Inflammatory macrophage treated with lipopolysaccharide for 4 hours (primary cell): ENCODE measurements around the gene DMWD.

Source experiments
- DNase-seq: peaks from one replicate; pipeline ENCODE4 v3.0.0-alpha.2; 2020

DMWD gene, protein sequence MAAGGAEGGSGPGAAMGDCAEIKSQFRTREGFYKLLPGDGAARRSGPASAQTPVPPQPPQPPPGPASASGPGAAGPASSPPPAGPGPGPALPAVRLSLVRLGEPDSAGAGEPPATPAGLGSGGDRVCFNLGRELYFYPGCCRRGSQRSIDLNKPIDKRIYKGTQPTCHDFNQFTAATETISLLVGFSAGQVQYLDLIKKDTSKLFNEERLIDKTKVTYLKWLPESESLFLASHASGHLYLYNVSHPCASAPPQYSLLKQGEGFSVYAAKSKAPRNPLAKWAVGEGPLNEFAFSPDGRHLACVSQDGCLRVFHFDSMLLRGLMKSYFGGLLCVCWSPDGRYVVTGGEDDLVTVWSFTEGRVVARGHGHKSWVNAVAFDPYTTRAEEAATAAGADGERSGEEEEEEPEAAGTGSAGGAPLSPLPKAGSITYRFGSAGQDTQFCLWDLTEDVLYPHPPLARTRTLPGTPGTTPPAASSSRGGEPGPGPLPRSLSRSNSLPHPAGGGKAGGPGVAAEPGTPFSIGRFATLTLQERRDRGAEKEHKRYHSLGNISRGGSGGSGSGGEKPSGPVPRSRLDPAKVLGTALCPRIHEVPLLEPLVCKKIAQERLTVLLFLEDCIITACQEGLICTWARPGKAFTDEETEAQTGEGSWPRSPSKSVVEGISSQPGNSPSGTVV

DNA sequence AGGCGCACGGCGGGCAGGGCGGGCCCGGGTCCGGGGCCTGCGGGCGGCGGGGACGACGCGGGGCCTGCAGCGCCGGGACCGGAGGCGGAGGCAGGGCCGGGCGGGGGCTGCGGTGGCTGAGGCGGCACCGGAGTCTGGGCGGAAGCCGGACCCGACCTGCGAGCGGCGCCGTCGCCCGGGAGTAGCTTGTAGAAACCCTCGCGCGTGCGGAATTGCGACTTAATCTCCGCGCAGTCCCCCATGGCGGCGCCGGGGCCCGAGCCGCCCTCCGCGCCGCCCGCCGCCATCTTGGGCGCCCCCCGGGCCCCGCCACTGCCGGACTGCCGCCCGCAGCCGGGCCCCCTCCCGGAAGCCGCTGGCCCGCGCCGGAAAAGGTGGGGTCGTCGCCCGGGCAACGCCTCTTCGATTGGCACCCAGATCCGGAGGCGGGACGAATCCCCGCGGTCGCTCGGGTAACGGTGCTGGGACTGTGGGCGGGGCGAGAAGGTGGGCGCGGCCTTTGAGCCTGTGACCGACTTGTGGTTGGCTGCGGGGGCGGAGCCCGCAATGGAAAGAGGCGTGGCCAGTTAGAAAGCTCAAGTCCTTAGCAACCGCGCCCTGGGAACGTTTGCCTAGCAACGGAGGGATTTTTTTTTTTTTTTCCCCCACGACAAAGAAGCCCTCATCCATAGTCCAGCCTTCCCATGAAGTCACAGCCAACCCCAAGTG, at the start of gene DMWD:
TSS of gene DMWD (minus strand) at position 376 of the 708 bp plus-strand sequence. CDS start at position 287, 89 bp downstream.
- peak; percentile 98 for DNase-seq

DNA sequence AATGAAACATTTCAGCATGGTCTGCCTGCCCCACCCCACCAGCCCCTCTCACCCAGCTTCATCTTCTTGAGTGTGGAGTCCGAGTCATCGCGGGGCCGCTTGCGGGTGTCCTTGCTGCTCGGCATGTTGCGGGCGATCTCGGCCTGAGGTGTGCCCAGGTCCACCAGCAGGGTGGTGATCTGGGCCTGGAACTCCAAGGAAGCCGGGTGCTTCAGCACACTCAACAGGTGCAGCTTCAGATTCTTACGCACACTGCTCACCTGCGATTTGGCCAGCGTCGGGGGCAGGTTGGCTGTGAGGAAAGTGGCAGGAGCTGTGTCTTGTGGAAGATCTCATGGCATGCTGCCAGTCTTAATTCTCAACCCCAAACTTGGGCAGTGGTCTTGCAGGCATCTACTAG, 49.6 kb upstream of the DMWD start:
- DNase-seq, result no peak

DNA sequence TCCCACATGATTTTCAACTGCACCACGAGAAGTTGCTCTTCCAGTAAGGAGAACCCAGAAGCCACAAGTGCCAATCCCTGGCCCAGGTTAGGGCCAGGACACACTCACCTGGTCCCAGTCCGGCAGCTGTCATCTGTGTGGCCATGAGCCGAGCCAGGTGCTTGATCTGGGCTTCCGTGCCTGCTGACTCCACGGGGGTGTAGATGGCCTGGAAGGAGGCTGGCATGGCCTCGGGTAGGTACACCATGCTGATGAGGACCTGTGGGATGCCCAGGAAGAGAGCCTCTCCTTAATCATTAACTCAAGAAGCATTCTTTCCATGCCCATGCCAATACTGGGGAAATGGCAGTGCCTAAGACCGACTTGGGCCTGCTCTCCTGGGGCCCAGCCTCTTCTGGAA, 42.3 kb upstream of the DMWD start:
- DNase-seq, result no peak

DNA sequence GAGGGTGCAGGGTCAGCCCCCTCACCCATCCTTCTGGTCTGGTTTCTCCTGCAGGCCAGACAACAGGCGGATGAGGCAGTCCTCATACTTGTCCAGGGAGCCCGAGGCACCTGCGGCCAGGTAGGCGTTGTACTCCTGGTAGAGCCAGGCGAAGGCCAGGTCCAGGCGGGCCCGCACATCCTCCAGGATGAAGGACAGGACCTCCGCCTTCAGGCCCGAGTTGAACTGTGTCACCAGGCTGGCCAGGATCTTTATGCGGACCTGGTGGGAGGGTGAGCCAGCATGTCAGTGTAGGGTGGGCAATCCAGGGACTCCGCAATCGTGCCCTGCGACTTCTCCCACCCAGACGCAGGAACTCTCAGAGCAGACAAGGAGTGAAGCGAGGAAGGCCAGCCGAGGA, 36.3 kb upstream of the DMWD start:
- no peak for DNase-seq

DNA sequence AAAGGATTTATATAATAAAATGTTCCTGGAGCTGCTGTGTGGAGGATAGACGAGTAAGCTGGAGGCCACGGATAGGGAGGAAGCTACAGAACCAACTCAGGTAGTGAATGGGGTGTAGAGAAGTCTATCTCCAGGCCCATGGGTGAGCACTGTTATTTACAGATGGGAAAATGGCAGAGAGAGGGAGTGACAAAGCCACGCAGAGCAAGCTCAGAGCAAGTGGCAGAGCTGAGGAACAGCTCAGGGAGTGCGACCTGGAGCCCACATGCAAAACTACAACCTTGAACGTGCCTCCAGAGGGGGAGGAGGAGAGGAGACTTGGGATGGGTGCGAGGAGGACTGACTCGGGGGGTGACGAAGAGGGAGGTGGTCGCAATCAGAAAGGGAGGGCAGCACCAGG, 35.9 kb upstream of the DMWD start:
- DNase-seq, result no peak

DNA sequence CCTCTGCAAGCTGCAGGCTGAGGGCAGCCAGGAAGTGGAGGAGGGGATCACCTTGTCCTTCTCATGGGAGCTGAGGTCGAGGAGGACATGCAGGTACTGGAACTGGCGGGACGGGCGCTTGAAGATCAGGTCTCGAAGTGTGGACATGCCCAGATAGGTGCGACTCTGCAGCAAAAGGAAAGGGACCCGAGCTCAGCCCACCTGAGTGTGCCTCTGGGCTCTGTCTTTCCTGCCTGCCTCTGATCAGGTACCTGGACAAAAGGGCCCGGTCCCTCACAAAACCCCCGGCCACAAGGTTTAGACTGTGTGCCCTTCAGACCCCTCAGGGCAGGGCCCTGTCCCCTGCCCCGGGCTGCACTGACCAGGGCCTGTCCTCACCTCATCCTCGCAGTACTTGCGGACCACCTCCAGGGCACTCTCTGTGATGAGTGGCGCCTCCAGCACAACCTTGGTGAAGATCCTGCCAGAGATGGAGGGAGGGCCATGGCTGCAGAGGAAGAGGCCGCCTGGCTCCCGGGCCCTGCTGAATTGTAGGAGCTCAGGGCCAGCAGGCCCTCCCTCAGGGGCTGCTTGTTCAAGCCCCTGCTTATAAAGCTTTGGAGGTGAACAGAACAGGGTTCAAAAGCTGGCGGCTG, 34.9 kb upstream of the DMWD start:
- no peak for DNase-seq

DNA sequence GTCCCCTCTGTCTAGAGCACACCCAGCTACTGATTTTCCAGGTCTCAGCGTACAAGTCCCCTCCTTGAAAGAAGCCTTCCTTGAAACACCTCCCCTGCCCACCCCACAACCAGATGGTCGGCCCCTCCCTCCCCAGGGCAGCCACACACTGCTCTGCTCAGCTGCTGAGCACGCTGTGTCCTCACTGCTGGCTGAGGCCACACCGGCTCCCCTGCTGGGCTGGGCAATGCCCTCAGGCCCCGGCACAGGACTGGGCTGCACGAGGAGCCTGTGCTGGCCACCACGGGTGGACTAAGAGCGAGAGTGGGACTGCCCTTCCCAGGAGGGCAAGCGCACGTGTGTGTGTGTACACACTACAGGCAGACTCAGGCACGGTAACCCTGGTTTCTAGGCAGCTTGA, 34.3 kb upstream of the DMWD start:
- DNase-seq, result no peak

DNA sequence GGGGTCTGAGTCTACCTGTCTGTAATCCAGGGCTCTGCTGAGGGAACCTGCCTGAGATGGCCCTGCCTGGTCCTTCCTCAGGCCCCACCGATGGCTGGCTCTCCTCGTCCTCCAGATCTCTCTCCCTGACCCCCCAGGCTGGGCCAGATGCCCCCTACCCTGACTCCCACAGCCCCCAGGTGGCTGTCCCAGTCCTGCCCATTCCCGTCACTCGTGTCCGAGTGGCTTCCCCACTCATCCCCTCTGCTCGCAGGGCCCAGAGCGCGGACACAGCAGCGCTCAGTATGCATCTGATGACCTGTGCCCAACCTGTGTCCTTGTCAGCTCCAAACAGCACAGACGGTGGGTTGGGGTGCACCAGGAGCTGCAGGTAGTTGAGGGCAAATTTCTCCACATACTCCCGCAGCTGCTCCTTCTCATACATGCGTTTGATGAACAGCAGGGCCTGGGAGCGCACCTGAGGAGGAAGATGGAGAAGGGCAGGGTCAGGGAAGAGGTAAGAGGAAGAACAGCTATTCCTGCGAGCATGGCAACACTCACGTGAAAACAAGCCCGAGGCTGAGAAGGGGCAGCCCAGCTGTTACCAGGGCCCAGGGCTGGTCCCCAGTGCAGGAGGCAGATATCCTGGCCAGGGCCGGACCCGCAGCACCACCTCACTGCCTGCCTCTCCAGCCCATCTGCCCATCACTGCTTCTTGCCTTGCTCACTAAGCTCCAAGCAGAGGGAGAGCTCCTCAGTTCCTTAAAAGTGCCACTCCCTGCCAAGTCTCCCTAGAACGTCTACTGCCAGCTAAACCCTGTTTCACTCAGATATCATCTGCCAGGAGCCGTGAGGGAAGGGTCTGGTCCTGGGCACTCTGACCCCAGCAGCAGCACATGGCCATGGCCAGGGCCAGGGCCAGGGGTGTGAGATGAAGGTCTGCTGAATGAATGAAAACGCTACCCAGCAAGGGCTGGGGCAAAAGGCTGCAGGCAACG, 33.6 kb upstream of the DMWD start:
- DNase-seq, result no peak

DNA sequence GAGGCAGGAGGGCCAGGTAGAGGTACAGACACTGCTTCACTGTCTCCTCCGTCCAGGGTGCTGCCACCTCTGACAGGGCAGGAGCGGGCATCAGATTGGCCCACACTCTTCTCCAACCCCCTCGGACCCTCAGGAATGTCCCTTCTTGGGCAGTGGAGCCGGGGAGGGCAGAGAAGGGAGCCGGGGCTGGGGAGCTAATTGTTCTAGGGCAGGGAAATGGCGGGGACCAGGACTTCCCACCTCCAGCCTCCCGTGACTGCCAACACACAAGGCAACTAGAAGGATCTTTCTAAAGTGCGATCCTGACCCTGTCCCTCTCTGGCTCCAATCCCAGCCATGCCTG, 32.6 kb upstream of the DMWD start:
- no peak for DNase-seq

DNA sequence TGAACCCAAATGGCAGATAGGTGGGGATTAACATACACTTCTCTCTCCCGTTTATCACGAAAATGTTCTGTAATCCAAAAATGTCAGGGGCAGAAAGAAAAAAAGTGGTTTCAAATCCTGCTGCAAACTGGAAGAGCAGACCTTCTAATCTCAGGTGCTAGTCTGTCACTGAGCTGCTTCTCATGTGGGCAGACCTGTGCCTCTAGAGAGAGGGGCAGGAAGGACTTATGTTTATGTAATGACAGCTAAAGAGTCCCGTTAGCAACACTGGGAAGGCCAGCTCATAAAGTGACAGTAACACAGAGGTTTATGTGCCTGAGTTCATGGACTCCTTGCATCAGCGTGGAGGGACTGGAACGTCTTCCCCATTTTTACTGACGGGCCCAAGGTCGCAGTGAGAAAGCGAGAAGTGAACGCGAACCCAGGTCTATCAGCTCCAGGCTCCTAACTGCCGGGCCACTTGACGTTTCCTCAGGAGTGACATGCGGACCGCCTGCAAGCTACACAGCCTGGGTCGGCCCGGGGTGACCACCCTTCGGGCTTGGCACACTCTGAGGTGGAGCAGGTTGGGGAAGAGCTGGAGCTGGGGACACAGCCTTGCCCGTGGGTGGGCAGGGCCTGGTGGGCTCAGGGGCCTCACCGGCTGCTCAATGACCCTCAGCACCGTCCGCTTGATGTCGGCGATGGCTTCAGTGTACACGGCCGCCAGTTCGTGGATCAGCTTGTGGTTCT, 32.1 kb upstream of the DMWD start:
- DNase-seq, result no peak

DNA sequence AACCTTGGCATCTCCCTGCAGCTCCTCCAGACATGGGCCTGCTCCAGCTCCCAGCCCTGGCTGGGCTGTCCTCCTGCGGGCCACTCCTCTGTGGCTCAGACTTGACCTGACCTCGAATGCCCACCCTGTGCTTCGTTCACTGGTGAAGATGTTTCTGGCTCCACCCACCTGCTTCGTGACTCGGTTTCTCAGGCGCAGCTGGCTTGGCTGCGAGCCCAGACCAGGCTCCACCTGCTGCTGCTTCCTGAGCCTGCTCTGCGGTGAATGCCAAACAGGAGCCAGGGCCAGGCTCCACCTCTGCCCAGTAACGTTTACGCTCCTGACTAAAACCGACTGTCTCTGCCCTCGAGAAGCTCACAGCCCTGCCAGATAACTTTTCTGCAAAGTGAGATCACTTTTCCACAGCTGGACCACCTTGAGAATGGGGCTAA, 31.4 kb upstream of the DMWD start:
- DNase-seq, result no peak

DNA sequence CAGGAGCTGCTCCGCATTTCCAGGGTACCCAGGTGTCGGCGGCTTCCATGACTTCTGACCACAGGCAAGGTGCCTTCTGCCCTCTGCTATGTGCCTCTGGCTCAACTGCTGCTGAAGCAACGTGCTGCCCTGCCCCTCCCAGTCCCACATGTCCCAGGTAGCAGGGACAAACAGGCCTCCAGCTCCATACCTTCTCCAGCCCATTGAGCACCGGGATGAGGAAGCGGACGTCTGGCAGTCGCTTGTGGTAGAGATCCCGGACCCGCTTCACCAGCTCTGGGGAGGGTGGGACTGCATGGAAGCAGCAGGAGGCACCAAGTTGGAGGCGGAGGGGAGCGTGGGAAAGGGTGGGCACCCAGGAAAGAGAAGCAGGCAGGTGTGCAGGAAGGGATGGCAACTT, 30.5 kb upstream of the DMWD start:
- no peak for DNase-seq

DNA sequence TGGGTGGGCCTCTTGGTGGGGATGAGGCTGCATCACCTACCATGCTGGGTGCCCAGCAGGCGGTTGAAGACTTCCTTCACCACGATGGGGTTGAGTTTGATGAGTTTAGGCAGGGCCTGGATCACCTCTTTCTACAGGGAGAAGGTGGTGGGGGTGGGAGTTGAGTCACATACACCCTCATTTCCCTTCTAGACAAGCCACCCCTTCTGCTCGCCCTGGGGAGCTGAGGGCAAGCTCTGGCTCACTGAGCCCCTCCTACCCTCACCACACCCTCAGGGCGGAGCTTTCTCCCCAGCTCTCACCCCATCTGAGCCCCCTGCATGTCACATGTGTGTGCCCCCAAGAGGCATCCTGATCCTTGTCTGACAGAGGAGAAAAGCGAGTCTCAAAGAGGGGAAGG, 30.1 kb upstream of the DMWD start:
- no peak for DNase-seq

DNA sequence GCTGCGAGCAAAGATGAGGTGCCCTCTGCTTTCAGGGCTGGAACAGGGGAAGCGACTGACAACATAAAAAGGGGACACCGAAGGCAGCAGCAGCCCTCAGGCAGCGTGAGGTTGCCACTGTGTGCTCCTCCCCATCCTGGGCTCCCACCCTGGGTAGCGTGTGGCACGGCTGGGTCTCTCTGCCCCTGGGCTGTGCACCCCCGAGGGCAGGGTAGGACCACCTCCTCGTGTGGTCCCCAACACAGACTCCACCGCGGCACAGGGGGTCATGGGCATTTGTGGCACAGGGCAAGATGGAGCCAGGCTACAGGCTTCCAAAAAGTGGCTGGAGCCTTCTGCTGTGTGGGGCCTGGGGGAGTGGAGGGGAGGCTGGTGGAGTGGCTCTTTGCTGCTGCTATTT, 28.9 kb upstream of the DMWD start:
- DNase-seq, result no peak

DNA sequence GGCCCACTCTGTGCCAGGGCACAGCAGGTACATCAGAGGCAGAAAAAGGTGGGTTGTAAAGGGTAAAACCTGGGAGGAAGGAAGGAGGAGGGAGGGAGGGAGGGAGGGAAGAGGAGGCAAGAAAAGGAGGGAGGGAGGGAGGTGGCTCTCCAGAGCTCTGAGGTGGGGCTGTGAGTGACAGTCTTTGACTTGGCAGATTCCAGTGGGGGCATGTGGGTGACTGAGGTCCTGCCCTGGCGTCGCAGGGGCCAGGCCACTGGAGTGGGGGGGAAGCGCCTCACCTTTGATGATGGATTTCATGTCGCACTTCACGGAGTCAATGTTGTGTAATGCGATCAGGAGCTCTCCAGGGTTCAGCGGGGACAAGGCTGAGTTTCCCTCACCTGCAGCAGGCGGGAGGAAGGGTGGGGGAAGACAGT, 28.5 kb upstream of the DMWD start:
- DNase-seq, result no peak

DNA sequence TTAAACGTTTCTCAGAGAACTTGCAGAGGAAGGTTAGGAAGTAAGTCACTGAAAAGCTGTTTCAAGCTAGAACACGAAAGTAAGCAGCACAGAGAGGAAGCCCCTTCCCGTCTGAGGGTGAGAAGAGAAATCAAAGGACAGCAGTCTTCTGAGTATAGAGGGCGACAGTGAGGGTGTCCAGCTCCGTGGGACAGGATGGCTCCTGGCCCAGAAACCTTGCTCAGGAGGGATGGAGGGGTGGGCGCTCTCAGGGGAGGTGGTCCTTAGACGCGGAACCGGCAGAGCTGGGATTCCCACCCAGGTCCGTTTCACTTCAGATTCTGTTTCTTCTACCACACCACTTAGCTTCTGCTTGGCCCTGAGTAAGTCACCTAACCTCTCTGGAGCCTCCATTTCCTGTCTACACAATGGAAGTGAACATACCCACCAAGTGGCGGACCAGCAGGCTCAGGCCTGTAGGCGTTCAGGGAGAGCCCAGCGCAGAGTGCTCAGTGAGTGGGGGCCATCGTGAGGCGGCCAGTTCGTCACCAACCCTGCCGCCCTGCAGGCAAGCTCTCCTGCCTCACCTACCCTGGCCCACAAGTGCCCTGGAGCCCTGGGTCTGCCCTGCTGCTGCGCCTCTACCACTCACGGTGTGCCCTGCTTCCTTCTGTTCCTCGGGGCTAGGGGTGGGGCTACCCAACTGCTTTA, 27.9 kb upstream of the DMWD start:
- DNase-seq, result no peak

DNA sequence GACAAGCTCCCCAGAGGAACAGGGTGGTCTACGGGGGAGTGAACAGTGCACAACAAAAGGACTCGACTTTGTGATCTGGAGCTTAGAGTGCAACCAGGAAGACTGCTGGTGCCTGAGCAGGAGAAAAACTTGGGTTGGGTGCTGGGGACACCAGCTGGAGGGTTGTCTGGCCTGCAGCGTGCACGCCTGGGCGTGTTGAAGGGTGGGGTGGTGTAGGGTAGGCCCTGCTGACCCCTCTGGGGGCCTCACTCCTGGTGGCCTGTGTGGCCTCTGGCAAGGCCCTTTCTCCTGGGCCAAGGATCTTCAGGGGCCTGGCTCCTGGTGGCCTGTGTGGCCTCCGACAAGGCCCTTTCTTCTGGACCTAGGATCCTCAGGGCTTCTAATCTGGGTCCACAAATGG, 27.1 kb upstream of the DMWD start:
- no peak for DNase-seq

DNA sequence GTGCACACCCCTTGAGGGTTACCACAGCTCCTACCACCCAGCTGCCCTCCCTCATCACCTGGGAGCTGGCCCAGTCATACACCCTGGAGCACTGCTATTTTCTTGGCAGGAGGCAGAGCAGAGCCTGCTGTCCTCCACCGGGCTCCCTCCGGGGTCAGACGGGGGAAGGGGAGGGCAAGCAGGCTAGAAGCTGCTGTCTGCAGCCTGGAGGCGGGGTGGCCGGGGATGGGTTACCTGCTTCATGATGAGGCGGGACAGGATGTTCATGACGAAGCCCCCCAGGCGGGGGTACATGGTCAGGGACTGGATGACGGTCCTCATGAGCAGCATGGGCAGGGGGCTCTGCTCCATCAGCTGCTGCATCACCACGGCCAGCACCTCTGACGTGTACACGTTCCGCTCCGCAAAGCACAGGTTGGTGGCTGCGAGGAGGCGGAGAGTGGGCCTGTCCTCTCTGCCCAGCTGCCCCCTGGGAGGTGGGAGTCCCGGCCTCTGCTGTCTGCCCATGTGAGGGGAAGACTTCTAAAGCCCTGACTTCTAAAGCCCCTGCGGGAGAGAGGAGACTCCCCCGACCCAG, 25.2 kb upstream of the DMWD start:
- no peak for DNase-seq

DNA sequence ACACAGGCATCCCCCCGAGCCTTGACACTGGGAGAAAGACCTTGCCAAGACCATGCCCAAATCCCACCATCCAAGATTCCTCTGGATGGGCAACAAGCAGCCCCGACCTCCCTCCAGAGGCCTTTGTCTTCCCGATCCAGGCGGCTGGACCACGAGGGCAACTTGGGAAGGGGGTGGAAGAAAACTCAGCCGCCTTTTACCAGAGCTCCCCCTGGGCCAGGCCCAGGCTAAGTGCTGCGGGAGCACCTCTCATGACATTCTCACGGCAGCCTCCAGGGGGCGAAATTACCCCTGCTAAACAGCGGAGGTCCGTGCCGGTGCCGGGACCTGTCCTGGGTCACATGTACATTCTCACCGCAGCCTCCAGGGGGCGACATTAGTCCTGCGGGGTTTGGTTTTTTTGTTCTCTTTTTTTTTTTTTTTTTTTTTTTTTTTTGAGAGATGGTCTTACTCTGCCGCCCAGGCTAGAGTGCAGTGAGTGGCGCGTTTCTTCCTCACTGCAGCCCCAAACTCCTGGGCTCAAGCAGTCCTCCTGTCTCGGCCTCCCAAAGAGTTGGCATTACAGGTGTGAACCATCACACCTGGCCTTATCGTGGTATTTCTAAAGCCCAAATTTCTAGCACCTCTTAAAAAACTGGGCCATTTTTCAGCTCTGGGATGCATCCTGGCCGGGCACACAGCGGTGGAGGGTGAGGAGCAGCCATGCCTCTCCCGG, 24.5 kb upstream of the DMWD start:
- peak; percentile 92 for DNase-seq
